GM12891 (cell line): Measurements from ENCODE around the gene HSD17B12.
"Not testable (repeated sequence)": the region's sequence is repeated elsewhere in the genome, so short reads cannot be mapped to it uniquely, and the experiment has no call there.

Experiments
- DNase-seq: peaks from one replicate; pipeline ENCODE4 v3.0.0; 2011; ENCODE audit warnings: low spot score; ENCODE audit not compliant: insufficient read length
- FAIRE-seq: peaks from 2 replicates; lab custom pipeline; 2011; peaks lifted over from hg19 to GRCh38; lab: Jason Lieb, UNC
- PAX5 ChIP-seq: IDR thresholded peaks from 2 replicates; pipeline ENCODE4 v1.6.1; 2011; ENCODE audit warnings: low read length, moderate library complexity, mild to moderate bottlenecking; ENCODE audit not compliant: insufficient read depth, severe bottlenecking
- POLR2A ChIP-seq: IDR thresholded peaks from 2 replicates; pipeline ENCODE4 v1.6.1; 2011; ENCODE audit warnings: low read depth, low read length, control low read depth
- POLR2AphosphoS5 ChIP-seq: IDR thresholded peaks from 2 replicates; pipeline ENCODE4 v1.6.1; 2011; ENCODE audit warnings: low read depth, low read length, control low read depth
- POU2F2 ChIP-seq: IDR thresholded peaks from 2 replicates; pipeline ENCODE4 v1.6.1; 2011; ENCODE audit warnings: low read depth, mild to moderate bottlenecking, control low read depth, low read length, moderate library complexity
- SPI1 ChIP-seq: IDR thresholded peaks from 2 replicates; pipeline ENCODE4 v1.6.1; 2011; ENCODE audit warnings: low read depth, low read length, control low read depth
- TAF1 ChIP-seq: IDR thresholded peaks from 2 replicates; pipeline ENCODE4 v1.6.1; 2011; ENCODE audit warnings: low read depth, low read length, control low read depth

The HSD17B12 gene

DNA sequence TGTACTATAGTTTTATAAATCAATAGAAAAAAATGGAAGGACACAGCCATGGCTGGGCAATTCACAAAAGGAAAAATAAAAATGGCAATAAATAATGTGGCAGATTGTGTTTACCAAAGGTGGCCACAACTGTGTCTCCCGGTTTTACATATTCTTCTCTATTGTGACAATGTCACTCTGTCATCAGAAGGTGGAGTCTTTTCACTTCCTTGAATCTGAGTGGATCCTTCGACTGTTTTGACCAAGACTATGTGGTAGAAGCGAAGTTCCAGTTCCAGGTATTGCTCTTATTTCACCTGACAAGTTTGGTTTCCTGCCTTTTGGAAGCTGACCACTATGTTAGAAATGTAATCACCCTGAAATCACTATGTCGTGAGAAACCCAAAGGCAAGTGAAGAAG lies 31.0 kb upstream of the HSD17B12 start:
- DNase-seq: no peak
- TF ChIP-seq PAX5: no peak
- no peak for TF ChIP-seq SPI1
- TF ChIP-seq TAF1: no peak
- TF ChIP-seq POLR2A: no peak
- no peak for TF ChIP-seq POLR2AphosphoS5
- TF ChIP-seq POU2F2: no peak
- no peak for FAIRE-seq

DNA sequence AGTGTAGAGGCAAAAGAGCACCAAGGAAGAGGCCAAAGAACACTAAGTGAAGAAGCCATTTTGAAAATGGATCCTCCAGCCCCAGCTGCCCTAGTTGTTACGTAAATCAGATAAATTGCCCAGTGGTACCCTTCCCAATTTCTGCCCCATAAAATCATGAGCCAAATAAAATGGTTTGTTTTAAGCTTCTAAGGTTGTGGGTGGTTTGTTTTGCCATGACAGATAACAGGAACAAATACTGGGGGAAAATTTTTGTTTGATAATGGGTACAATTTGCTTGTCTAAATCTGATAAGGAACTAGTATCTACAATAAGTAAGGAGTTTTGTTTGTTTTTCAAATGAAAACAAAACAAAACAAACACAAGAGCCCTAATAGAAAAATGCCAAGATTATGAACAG lies 30.6 kb upstream of the HSD17B12 start:
- FAIRE-seq (peak; percentile 16), DNase-seq (no peak)
- TF ChIP-seq POU2F2 (no peak), SPI1 (no peak), POLR2AphosphoS5 (no peak), TAF1 (no peak), POLR2A (no peak), PAX5 (no peak)

DNA sequence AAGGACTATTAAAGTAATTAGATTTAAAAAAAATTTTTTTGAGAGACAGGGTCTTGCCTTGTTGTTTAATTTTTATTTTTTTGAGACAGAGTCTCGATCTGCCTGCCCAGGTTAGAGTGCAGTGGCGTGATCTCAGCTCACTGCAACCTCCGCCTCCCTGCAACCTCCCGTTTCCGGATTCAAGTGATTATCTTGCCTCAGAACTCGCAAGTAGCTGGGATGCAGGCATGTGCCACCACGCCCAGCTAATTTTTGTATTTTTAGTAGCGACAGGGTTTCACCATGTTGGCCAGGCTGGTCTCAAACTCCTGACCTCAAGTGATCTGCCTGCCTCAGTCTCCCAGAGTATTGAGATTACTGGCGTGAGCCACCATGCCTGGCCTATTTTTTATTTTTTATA lies 17.5 kb upstream of the HSD17B12 start:
- not testable (repeated sequence) for DNase-seq, FAIRE-seq

DNA sequence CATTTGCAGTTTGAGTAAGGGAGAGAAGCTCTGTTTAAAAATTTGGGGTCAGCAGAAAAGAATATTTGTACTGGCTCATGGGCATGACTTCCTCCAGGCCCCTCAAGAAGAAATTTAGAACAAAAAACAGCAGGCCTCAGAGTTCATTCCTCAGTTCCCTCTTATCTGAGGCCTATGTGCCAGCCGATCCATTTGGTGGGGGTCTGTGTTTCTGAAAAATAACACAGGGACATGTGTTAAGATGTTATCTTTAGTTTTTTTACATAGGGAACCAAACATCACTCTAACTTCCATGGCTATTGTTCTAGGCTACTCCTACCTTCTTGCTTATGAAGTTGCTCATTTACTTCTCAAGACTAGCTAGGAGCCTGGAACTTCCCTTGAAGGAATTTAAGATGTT lies 16.2 kb upstream of the HSD17B12 start:
- TF ChIP-seq POLR2A (no peak), TAF1 (no peak), PAX5 (no peak), POU2F2 (no peak), POLR2AphosphoS5 (no peak), SPI1 (no peak)
- DNase-seq: no peak
- no peak for FAIRE-seq

DNA sequence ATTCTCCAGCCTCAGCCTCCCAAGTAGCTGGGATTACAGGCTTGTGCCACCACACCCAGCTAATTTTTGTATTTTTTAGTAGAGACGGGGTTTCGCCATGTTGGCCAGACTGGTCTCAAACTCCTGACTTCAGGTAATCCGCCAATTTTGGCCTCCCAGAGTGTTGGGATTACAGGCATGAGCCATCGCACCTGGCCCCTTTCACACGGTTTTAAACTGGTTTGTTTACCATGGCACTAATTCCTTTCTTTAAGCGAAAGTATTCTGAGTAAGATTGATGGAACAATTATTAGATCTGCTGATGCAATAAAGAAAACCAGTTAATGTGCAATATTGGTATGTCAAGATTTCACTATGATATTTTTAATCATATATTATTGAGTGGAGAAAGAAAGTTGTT lies 9.3 kb upstream of the HSD17B12 start:
- FAIRE-seq, DNase-seq: not testable (repeated sequence)

DNA sequence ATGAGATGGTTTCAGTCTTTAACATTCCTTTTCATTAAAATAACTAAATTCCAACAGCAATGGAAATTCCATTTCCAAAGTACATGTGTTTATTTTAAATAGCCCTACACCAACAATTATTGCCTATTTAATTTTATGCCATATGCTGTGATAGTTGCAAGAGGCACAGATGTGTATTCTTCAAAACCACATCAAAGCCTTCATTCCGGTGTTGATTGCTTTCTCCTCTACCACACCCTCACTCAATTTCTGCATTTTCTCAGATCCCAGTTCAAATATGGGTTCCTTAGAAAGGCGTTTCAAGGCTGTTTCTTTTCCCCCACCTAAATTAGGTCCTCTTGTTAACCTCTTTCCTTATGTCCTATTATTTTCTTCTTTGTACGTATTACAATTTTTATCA lies 6.0 kb upstream of the HSD17B12 start:
- FAIRE-seq (no peak), DNase-seq (no peak)
- TF ChIP-seq POLR2A (no peak), TAF1 (no peak), SPI1 (no peak), PAX5 (no peak), POU2F2 (no peak), POLR2AphosphoS5 (no peak)

DNA sequence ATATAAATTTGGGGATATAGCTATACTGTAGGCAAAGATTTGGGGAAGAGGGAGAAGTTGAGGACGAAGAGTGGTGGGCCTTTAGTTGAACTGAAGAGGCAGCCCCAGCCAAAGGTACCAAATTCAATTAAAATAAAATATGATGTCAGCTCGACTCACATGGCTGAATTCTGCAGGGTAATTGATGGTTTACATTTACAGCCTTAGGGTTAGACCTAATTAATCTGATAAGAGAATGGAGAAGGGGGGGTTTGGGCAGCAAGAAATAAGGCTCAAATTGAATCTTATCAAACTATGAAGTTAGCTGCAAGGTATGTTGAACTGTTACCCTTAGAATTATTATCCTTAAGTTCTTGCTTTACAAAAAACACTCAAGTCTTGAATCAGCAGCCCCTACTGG lies 3.6 kb upstream of the HSD17B12 start:
- TF ChIP-seq SPI1 (no peak), TAF1 (no peak), POLR2A (no peak), POLR2AphosphoS5 (no peak), PAX5 (no peak), POU2F2 (no peak)
- FAIRE-seq (no peak), DNase-seq (no peak)

DNA sequence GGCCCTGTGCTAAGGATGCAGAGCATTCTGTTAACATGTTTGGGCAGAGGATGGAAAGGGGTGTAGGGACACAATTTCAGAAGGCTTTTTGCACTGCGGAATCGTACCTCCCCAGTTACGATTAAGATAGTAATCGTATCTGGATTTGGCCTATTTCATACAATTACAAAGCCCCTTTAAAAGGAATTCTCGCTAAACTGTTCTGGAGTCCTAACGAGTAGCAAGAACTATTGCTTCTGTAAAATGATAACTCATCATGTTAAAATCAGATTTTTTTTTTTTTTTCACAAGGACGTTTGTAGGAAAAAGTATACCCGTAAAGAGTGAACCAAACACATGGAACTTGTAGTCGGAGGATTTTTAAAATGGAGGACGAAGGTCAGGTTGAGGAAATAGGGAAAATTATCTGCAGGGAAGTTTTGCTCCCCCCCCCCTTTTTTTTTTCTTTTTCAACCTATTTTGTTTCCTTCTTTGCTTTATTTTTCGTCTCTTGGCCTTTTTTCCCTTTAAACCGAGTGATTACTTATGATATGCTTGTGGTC lies 934 bp downstream of the HSD17B12 start:
- FAIRE-seq (no peak), DNase-seq (no peak)
- TF ChIP-seq TAF1 (no peak), POLR2AphosphoS5 (no peak), POLR2A (no peak), PAX5 (no peak), SPI1 (no peak), POU2F2 (no peak)

DNA sequence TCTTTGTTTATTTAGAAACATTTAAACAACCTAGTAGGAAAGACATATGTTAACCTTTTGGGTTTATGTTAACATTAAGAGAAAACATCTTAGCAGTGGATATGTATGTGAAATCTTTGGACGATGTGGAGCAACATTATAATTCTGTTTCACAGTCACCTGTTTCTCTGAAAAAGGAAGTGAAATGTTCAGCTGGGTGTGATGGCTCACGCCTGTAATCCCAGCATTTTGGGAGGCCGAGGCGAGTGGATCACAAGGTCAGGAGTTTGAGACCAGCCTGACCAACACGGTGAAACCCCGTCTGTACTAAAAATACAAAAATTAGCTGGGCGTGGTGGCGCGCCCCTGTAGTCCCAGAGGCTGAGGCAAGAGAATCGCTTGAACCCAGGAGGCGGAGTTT lies 1.5 kb downstream of the HSD17B12 start:
- TF ChIP-seq SPI1: peak; percentile 85
- DNase-seq: not testable (repeated sequence)
- peak; percentile 26 for FAIRE-seq

DNA sequence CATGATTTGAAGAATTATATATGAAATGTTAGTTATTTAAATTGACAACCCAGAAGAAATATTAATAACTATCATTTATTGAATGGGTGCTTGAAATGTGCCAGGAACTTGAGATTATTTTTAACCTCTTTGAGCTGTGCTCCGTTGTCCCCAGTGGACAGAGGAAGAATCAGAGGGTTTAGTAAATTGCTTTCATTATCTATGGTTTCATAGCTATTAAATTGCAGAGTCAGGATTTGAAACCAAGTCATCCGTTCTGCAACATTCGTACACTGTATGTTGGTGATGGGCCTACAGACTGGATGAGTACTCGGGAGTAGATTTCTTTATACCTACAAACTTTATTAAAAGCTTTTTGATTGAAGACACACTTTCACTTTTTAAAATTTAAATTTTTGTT lies 4.9 kb downstream of the HSD17B12 start:
- TF ChIP-seq TAF1: no peak
- TF ChIP-seq SPI1: no peak
- TF ChIP-seq POLR2A: no peak
- TF ChIP-seq PAX5: no peak
- no peak for TF ChIP-seq POU2F2
- TF ChIP-seq POLR2AphosphoS5: no peak
- FAIRE-seq: no peak
- DNase-seq: no peak

DNA sequence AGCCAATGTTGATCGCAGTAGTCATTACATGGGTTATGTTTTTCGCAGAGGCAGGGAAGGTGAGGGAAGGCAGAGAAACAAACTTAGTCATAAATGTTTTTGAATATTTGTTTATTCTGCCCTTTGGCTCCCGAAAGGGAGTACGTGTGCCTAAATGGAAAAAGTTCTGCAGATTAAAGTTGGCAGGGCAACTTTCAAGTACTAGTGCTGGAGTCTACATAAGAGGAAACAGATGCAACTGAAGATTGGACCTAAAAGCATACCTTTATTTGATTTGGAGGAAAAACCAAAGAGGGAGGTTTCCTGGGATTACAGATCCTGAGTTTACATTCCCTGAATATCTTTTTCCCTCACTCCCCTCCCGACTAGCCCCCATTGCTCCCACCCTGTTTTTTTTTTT lies 5.7 kb downstream of the HSD17B12 start:
- DNase-seq (no peak), FAIRE-seq (peak; percentile 69)
- TF ChIP-seq TAF1 (no peak), POLR2A (no peak)
